Endothelial cell of umbilical vein (primary cell): ENCODE data around the gene MT1H. TPM values are rescaled to one million over a fixed set of nuclear protein-coding genes. Genes with fewer than 3 reads are reported as not detected.

Experiments
- BruUV-seq: library from RNA; stranded (reverse); fragments of 400-500 nt; replicated peaks from 2 replicates; lab custom pipeline; 2021; lab: Mats Ljungman, UMichigan
- CTCF ChIA-PET: fragments of 300-600, 350-600 bp; sonication (Branson Sonifier 250); formaldehyde crosslinking; loops from one replicate; lab custom pipeline; 2021; ENCODE audit warnings: antibody characterized with exemption, inconsistent platforms; lab: Charles Lee
- POLR2A ChIA-PET: fragments of 300-600, 350-600 bp; sonication (Branson Sonifier 250); formaldehyde crosslinking; loops from one replicate; lab custom pipeline; 2021; ENCODE audit warnings: antibody characterized with exemption, inconsistent platforms; lab: Charles Lee
- DNase-seq: peaks from one replicate; pipeline ENCODE4 v3.0.0-alpha.2; 2011; ENCODE audit warnings: low read depth, low spot score
- FAIRE-seq: peaks from 2 replicates; lab custom pipeline; 2011; peaks lifted over from hg19 to GRCh38; lab: Jason Lieb, UNC
- H2AFZ ChIP-seq: 2 replicates; pipeline ENCODE4 v1.6.0; 2012; ENCODE audit warnings: low read depth, low read length, control low read depth, inconsistent platforms
- H3K27ac ChIP-seq: 2 replicates; pipeline ENCODE4 v1.5.1; 2011; ENCODE audit warnings: low read depth, mild to moderate bottlenecking, control low read depth, low read length, moderate library complexity; ENCODE audit not compliant: insufficient read depth
- H3K27me3 ChIP-seq, 2 experiments: 2 replicates each; pipeline versions ENCODE4 v1.6.0 to v1.6.1; 2011; ENCODE audit warnings: low read length in 2 of 2, mixed read lengths in 1 of 2; ENCODE audit not compliant: control insufficient read depth in 2 of 2, insufficient read depth in 2 of 2
- H3K36me3 ChIP-seq, 2 experiments: 2 replicates in 1 of 2; 3 replicates in 1 of 2; pipeline ENCODE4 v1.5.1; 2011; ENCODE audit warnings: low read length in 2 of 2, mild to moderate bottlenecking in 1 of 2, moderate library complexity in 1 of 2; ENCODE audit not compliant: control insufficient read depth in 2 of 2, insufficient read depth in 2 of 2; ENCODE audit errors: extremely low read depth in 1 of 2
- H3K4me1 ChIP-seq: 3 replicates; pipeline ENCODE4 v1.5.1; 2011; ENCODE audit warnings: mild to moderate bottlenecking, low read length; ENCODE audit not compliant: control insufficient read depth, insufficient read depth; ENCODE audit errors: extremely low read depth
- H3K4me2 ChIP-seq: 2 replicates; pipeline ENCODE4 v1.6.1; 2011; ENCODE audit warnings: low read length, control low read depth, mixed read lengths; ENCODE audit not compliant: insufficient read depth
- H3K4me3 ChIP-seq, 3 experiments: fragments of 200-600 bp in 1 of 3; sonication (generic), shearing (Covaris generic) in 1 of 3; replicated peaks in 1 of 3; 2 replicates each; pipeline ENCODE4 v1.5.1; 2011 to 2016; ENCODE audit warnings: control low read depth in 3 of 3, low read length in 3 of 3, mild to moderate bottlenecking in 2 of 3, inconsistent platforms in 1 of 3, low read depth in 1 of 3, moderate library complexity in 1 of 3; ENCODE audit not compliant: insufficient read depth in 1 of 3
- H3K79me2 ChIP-seq: 2 replicates; pipeline ENCODE4 v1.6.0; 2012; ENCODE audit warnings: low read length, inconsistent platforms; ENCODE audit not compliant: control insufficient read depth, insufficient read depth
- H3K9ac ChIP-seq: replicated peaks from 2 replicates; pipeline ENCODE3; 2011; ENCODE audit warnings: low read length, control low read depth; ENCODE audit not compliant: insufficient read depth; ENCODE audit errors: extremely low read depth
- H3K9me1 ChIP-seq: replicated peaks from 3 replicates; pipeline ENCODE4 v1.6.0; 2011; ENCODE audit warnings: mild to moderate bottlenecking, low read length; ENCODE audit not compliant: control insufficient read depth, insufficient read depth; ENCODE audit errors: extremely low read depth
- H3K9me3 ChIP-seq: replicated peaks from 2 replicates; pipeline ENCODE4 v1.5.1; 2012; ENCODE audit warnings: low read length, inconsistent platforms; ENCODE audit not compliant: control insufficient read depth, insufficient read depth
- H4K20me1 ChIP-seq: replicated peaks from 2 replicates; pipeline ENCODE3; 2011; ENCODE audit warnings: mild to moderate bottlenecking, low read length; ENCODE audit not compliant: control insufficient read depth, insufficient read depth; ENCODE audit errors: extremely low read depth
- EZH2 ChIP-seq: IDR thresholded peaks from 2 replicates; pipeline ENCODE4 v1.6.1; 2012; ENCODE audit warnings: borderline replicate concordance, low read depth, mild to moderate bottlenecking, moderate library complexity, low read length, inconsistent platforms; ENCODE audit not compliant: severe bottlenecking
- FOS ChIP-seq: IDR thresholded peaks from 2 replicates; pipeline ENCODE4 v1.6.1; 2011; ENCODE audit warnings: mild to moderate bottlenecking, low read length, moderate library complexity, borderline replicate concordance; ENCODE audit not compliant: insufficient read depth
- GATA2 ChIP-seq: IDR thresholded peaks from 2 replicates; pipeline ENCODE4 v1.7.0; 2011; ENCODE audit warnings: low read depth, mild to moderate bottlenecking, moderate library complexity, mixed read lengths, low read length; ENCODE audit not compliant: insufficient read length, insufficient read depth
- JUN ChIP-seq: IDR thresholded peaks from 2 replicates; pipeline ENCODE4 v1.6.1; 2011; ENCODE audit warnings: borderline replicate concordance, low read depth; ENCODE audit not compliant: insufficient read length, insufficient read depth
- MYC ChIP-seq: IDR thresholded peaks from one replicate; pipeline ENCODE4 v1.6.1; 2011; ENCODE audit warnings: mild to moderate bottlenecking, low read depth, low read length
- POLR2A ChIP-seq: IDR thresholded peaks from 2 replicates; pipeline ENCODE4 v1.6.1; 2012; ENCODE audit warnings: low read depth, mild to moderate bottlenecking, control low read depth, low read length
- POLR2AphosphoS5 ChIP-seq: IDR thresholded peaks from 2 replicates; pipeline ENCODE4 v1.6.1; 2012; ENCODE audit warnings: low read depth, mild to moderate bottlenecking, control low read depth, low read length, moderate library complexity; ENCODE audit not compliant: insufficient read depth
- dilution Hi-C: fragments of 300-500 bp; cut with MboI; formaldehyde crosslinking; loops from one replicate; pipeline ENCODE4 v1.15.0; 2019; ENCODE audit warnings: low sequenced_read_pairs; ENCODE audit not compliant: extremely low pct_ligation_motif_present
- intact Hi-C: fragments of 100-400 bp; cut with micrococcal nuclease; formaldehyde crosslinking; loops from one replicate; pipeline ENCODE4 v1.10.0; 2022
- polyA plus RNA-seq, 4 experiments: library from polyadenylated mRNA; depleted of rRNA in 3 of 4; stranded (reverse) in 3 of 4; unstranded in 1 of 4; fragments of >200 nt; gene quantifications; 2 replicates each; pipeline versions ENCODE4 v1.2.1 to v1.2.3, GENCODE V29; 2011 to 2012; ENCODE audit warnings: missing spikeins in 1 of 4
- total RNA-seq: library from RNA; stranded (reverse); gene quantifications from 2 replicates; pipeline ENCODE4 v1.2.3, GENCODE V29; 2021
- TF ChIP-seq, protein P1 (sequence below): IDR thresholded peaks from 2 replicates; pipeline ENCODE4 v1.6.1; 2011; ENCODE audit not compliant: insufficient read depth, insufficient read length
- TF ChIP-seq, protein P2 (sequence below), 2 donors: IDR thresholded peaks; 1 replicate in 1 of 2; 2 replicates in 1 of 2; pipeline ENCODE4 v1.5.1; 2011; ENCODE audit warnings: low read length in 2 of 2, mild to moderate bottlenecking in 2 of 2, moderate library complexity in 2 of 2, control low read depth in 1 of 2, inconsistent platforms in 1 of 2, low read depth in 1 of 2; ENCODE audit not compliant: insufficient read depth in 1 of 2; ENCODE audit errors: extremely low read depth in 1 of 2

MT1H gene
- total and polyA plus RNA-seq, 2 donors (not counting 3 experiments of a cell fraction or from before 2014, with no cell fraction given): not detected

DNA sequence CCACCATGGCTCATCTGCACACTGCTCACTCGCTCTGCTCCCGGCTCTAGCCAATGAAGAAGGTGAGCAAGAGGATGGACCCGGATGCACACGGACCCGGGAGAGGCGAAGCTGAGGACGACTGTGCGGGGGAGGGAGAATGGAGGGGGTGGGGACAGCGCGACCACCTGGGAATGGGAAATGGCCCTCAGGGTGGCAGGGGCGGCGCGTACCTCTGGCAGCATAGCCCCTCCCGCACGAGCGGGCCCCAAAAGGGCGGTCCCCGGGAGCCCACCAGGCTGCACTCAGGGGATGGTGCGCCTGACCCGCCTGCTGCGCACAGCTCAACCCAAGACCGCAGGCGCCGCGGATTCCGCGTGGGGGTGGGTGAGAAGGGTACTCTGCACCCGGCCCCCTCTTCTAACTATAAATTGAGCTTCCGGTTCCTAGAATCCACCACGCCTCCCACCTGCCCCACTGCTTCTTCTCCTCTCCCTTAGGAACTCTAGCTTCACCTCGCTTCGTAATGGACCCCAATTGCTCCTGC, 6.1 kb downstream of the MT1H start:
- POLR2A ChIA-PET: no interaction called here
- no peak for DNase-seq
- Histone ChIP-seq H3K9ac (no peak overlapping the region), H3K4me1 (peaks cover 3% of the 10 kb centered on the region), H2AFZ (no peak overlapping the region), H3K27ac (no peak overlapping the region), H4K20me1 (no peaks in the 10 kb centered on the region), H3K27me3 (peaks cover 31 to 41% of the 10 kb centered on the region in 2 experiments), H3K9me3 (no peaks in the 10 kb centered on the region), H3K4me2 (no peak overlapping the region), H3K36me3 (no peaks in the 10 kb centered on the region), H3K4me3 (no peak overlapping the region), H3K9me1 (no peaks in the 10 kb centered on the region), H3K79me2 (no peaks in the 10 kb centered on the region)
- no peak for FAIRE-seq
- CTCF ChIA-PET: interaction anchor here (0.7 to 2.5 kb wide), 4 partner anchors 26 to 114 kb away, joined by 3 to 22 read pairs (median 4); no protein-coding TSS in a partner anchor
- BruUV-seq: no TSS peak
- dilution Hi-C loops: no loop called here
- intact Hi-C loops: no loop called here
- TF ChIP-seq POLR2AphosphoS5: no peak
- TF ChIP-seq, protein P1, sequence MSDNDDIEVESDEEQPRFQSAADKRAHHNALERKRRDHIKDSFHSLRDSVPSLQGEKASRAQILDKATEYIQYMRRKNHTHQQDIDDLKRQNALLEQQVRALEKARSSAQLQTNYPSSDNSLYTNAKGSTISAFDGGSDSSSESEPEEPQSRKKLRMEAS: no peak
- TF ChIP-seq JUN: no peak
- TF ChIP-seq MYC: no peak
- TF ChIP-seq EZH2: no peak
- no peak for TF ChIP-seq POLR2A

DNA sequence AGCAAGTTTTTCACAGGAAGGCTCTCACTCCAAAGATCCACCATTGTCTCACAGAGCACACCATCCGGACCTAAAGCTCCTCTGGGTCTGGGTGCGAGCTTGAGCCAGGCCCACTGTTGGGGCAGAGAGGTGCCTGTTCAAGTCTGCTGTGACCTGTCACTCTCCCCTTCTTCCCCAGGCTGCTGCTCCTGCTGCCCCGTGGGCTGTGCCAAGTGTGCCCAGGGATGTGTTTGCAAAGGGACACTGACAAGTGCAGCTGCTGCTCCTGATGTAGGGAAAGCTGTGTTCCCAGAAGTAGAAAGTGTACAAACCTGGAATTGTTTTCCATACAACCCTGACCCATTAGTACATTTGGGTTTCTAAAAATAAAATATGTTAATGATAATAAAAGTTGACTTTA, 7.9 kb downstream of the MT1H start:
- Histone ChIP-seq H4K20me1 (no peaks in the 10 kb centered on the region), H2AFZ (no peak overlapping the region), H3K79me2 (no peaks in the 10 kb centered on the region), H3K36me3 (no peaks in the 10 kb centered on the region), H3K4me2 (no peak overlapping the region), H3K27me3 (peaks cover 19 to 28% of the 10 kb centered on the region in 2 experiments), H3K27ac (no peak overlapping the region), H3K9me3 (no peaks in the 10 kb centered on the region), H3K9ac (no peak overlapping the region), H3K9me1 (no peaks in the 10 kb centered on the region), H3K4me1 (peaks cover 5% of the 10 kb centered on the region), H3K4me3 (no peak overlapping the region)
- intact Hi-C loops (no loop called here), dilution Hi-C loops (no loop called here)
- TF ChIP-seq POLR2AphosphoS5 (no peak), MYC (no peak), FOS (no peak), EZH2 (no peak), GATA2 (no peak), JUN (no peak), POLR2A (no peak)
- TF ChIP-seq, protein P2, sequence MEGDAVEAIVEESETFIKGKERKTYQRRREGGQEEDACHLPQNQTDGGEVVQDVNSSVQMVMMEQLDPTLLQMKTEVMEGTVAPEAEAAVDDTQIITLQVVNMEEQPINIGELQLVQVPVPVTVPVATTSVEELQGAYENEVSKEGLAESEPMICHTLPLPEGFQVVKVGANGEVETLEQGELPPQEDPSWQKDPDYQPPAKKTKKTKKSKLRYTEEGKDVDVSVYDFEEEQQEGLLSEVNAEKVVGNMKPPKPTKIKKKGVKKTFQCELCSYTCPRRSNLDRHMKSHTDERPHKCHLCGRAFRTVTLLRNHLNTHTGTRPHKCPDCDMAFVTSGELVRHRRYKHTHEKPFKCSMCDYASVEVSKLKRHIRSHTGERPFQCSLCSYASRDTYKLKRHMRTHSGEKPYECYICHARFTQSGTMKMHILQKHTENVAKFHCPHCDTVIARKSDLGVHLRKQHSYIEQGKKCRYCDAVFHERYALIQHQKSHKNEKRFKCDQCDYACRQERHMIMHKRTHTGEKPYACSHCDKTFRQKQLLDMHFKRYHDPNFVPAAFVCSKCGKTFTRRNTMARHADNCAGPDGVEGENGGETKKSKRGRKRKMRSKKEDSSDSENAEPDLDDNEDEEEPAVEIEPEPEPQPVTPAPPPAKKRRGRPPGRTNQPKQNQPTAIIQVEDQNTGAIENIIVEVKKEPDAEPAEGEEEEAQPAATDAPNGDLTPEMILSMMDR (IDR thresholded peaks at IDR 0.05; ENCODE audit: extremely low read depth in 1 of 2, insufficient read depth in 1 of 2, low read depth in 1 of 2, low read length in 2 of 2): no peak
- TF ChIP-seq, protein P1: no peak
- POLR2A ChIA-PET: no interaction called here
- CTCF ChIA-PET: interaction anchor here (0.9 to 2.5 kb wide), 5 partner anchors 19 to 112 kb away, joined by 3 to 22 read pairs (median 4); no protein-coding TSS in a partner anchor
- DNase-seq (no peak), FAIRE-seq (no peak)
- no TSS peak for BruUV-seq
